Measurements from ENCODE around the gene CATSPER3.

Gene CATSPER3

DNA sequence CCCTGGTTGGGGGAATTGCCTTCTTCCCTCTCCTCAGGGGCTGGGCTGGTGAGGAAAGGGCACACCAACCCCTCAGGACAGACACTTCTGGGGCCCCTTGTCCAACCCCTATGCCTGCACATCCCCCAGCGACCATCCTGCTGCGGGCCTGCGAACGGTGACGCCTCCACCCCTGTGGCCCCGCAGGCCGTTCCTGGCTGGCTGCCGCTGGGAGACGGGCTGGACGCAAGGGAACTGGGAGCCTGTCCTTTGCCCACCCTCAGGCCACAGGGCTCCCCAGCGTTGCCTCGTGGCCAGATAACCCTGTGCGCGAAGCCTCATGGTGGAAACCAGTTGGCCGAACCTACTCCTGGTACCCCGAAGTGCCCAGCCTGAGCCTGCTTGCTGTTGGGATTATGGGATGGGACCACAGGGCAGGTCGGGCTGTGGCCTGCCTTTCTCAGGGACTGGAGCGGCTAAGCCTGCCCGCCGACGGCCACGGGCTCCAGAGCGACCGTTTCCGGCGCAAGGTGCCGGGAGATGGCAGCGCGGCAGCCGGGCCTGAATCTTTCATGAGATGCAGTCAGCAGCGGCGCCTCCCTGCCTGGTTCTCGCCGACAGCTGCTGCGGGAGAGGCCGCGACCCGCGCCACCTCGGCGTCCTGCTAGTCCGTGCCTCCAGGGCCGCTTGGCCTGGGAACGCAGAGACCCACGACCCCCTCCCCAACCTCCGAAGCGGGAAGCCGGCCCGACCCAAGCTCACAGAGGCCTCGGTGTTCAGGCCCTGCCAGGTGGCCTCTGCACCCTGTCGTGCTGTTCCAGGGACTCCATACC is 72.8 kb downstream of the CATSPER3 start:
- DNase-seq (ENCODE audit: low spot score) (no peak), FAIRE-seq (no peak)

DNA sequence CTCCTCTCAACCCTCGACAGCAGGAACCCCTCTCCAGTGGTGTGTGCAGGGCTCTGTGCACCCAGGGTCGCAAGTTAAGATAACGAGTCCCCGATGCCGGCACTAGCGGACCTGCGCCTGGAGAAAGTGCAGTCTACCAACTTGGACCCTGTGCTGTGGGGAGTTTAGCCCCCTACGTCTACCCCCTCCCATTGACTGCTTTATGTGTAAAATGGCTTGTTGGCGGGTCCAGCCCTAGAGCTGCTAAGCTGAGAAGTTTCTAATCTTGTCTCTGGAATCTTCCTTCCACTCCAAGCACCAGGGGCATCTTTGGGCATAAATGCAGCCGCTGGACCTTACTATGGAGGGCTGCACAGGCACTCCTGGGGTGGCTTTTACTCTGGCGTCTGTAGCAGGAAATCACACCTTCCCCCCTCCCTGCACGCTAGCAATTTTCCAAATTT is 73.5 kb downstream of the CATSPER3 start:
- DNase-seq (ENCODE audit: low spot score) (no peak), FAIRE-seq (no peak)

DNA sequence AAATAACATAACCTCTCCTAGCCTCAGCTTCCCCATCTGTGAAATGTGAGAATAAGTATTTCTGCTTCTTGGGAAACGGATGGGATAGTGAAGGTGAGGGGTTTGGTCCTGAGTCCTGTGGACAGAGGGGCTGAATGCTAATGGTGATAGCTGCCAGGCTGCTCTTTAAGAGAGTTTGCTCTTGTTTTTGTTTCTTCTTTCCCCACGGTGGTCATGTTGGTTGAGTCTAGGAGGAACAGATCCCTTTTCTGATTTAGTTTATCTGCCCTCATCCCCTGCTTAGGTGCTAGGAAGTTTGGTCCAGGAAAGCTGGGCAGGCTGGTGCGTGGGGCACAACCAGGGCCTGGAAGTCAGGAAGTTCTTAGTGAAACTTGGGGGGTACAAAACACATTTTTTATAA is 74.0 kb downstream of the CATSPER3 start:
- no peak for DNase-seq (ENCODE audit: low spot score)
- FAIRE-seq: no peak

DNA sequence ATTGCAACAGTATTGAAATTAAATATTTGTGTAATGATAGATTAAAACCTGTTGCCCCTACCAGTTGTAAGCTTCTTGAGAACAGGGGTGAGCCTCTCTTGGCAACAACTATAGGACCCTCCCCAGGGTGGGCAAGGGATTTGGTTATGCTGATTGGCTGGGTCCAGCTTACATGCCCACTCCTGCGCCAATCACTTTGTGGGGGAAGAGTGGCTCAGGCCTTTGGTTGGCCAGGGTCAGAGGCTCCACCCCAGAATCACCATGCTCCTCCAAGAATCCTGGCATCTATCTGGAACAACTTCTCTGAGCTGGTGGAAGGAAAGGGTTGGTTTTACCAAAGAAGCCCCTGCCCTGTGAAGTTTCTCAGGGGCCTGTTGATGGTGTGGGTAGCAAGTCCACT is 74.9 kb downstream of the CATSPER3 start:
- FAIRE-seq: no peak
- no peak for DNase-seq (ENCODE audit: low spot score)

DNA sequence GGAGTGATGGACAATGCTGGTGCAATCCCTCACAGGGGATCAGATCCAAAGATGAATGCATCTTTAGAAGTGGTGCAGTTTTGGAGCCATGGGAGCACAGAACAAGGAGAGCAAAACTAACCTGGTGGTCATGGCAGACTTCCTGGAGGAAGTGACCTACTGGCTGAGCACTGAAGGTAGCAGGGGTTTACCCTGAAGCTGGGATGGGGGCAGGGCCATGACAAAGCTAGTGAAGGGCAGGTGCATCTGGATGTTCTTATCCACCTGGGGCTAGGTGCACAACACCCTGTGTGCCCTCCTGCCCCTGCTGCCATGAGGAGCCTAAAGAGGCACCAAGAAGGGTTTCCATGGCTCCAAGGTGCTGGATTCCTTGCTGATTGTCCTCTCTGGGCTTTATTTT is 77.8 kb downstream of the CATSPER3 start:
- FAIRE-seq (no peak), DNase-seq (ENCODE audit: low spot score) (no peak)

DNA sequence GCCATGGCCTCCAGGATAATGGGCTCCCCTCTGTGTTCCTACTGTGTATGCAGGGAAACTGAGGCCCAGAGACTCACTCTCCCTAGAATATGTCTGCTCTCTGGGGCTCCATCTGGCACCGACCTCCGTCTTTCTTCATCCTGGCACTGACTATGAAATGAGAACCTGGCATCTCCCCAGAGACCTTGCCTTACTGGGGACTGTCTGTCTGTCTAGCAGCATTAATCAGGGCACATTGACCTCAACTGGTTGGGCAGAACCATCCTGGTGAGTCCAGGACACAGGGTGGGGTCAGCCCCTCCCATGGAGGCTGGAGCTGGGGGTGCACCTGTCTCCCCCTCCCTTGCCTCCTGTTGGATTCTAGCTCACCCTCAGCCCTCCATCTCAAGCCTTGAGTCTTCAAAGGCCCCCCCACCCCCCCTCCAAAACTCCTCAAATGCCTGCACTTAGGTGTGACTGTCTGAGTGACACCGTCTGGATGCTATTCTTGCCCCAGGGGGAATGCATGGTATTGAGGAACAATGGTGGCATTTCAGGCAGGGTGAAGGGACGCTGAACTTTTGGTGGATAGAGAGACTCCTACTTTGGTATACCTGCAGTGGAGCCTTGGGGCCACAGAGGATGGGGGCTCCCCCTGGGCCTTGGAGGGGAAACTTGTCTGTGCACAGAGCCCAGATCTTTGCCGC is 79.1 kb downstream of the CATSPER3 start:
- no peak for FAIRE-seq
- no peak for DNase-seq (ENCODE audit: low spot score)

DNA sequence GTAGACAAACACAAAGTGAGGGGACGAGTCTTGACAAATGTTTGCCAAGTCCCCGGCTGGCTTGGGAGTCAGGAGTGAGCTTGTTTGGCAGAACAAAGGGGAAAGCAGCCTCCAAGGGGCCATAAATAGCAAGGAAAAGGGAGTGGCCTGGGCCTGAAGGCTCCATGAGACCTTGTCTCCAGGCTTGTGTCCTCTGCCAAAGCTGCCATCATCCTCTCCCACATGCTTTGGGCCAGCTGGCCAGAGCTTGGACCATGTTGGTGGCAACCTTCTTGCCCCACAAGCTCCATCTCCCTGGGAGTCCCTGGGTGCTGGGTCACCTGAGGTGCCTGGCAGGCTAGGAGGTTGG is 79.6 kb downstream of the CATSPER3 start:
- FAIRE-seq (no peak), DNase-seq (ENCODE audit: low spot score) (no peak)

DNA sequence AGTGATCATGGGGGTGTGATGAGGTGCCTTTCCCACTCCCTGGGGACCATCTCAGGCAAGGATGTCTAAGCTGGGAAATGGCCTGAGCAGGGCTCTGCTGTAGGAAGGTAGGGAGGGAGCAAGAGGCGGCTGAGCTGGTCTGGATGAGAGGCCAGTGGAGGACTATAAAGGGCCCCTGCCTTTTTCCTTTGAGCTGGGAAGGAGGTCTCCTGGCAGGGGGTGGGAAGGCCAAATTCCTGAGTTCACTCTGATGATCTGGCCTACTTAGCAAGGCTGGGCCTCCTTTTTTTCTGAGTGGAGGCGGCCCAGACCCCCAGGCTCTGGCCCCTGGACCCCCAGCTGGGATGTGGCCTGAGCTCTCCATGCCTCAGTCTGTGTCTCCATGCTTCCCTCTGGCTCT is 80.6 kb downstream of the CATSPER3 start:
- FAIRE-seq: no peak
- DNase-seq (ENCODE audit: low spot score): no peak

DNA sequence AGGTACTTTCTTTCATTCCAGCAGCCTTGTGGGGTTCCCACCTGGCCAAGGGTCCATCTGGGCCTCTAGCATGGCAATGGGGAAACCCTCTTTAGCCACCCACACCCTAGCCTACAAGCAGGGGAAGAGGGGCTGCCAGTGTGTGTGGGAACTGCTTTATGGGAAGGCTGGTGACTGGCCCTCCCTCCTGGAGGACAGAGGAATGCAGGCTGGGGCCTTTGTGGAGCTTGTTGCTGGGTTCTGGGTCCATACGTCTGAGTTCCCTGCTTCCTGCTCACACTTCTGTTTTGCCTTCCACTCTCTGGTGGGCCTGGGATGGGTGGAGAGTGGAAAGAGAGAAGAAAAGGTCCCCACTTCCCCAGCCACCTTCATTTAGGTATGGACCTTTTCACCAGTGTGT is 81.2 kb downstream of the CATSPER3 start:
- FAIRE-seq (no peak), DNase-seq (ENCODE audit: low spot score) (no peak)

DNA sequence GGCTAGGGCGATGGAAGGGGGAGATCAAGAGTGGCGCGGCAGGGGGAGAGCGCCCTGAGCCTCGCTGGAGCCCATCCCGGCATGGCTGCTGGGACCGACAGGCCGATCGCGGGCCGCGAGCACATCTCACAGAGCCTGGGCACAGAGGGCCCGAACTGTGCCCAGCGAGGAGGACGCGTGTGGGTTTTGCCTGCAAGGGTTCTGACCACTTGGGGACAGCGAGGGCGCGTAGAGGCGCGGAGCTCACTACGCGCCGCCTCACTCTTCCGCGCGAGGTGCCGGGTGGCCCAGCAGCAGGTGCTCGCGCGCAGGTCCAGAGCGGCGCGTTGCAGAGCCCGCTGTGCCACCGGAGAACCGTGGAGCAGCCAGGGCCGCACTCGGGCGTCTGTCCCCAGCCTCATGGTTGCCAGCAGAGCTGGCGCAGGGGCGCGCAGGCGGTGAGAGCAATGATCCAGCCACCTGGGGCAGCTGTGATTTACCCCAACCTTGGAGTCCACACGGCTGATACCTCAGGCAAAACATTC is 82.6 kb downstream of the CATSPER3 start:
- DNase-seq (ENCODE audit: low spot score) (no peak), FAIRE-seq (no peak)

DNA sequence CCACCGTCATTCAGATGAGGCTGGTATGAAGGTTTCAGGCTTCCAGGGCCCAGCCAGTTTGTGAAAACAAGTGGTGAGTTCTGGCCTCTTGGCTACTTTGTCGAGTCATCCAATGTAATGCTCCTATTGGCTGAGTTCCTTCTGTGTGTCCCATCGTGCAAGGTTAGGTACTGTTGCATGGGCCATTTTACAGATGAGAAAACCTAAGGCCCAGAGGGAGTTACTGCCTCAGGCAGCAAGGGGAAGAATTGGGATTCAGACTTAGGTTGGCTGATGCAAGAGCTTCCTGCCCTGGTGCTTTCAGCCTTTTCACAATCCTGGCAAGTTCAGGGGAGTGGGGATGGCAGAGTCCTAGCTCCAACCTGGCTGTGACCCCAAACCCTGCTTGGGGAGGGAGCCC is 83.7 kb downstream of the CATSPER3 start:
- no peak for FAIRE-seq
- DNase-seq (ENCODE audit: low spot score): no peak

DNA sequence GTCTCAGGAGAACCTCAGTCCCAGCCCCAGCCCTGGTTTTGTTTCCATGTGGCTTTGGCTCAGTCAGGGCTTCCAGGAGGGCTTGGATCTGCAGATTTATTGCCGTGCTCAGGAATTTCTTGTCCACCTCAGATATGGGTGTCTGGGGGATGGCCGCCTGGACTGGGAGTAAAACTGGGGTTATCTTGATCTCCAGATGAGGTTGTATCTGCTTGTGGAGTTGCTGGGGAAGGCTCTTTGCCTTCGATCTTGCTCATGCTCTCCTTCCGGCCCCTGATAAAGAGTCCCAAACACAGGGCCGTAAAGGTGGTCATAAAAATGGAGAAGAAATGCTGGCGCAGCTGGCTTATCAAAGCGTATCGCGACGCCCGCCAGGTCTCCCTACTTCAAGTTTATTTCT is 84.2 kb downstream of the CATSPER3 start:
- FAIRE-seq (no peak), DNase-seq (ENCODE audit: low spot score) (no peak)

DNA sequence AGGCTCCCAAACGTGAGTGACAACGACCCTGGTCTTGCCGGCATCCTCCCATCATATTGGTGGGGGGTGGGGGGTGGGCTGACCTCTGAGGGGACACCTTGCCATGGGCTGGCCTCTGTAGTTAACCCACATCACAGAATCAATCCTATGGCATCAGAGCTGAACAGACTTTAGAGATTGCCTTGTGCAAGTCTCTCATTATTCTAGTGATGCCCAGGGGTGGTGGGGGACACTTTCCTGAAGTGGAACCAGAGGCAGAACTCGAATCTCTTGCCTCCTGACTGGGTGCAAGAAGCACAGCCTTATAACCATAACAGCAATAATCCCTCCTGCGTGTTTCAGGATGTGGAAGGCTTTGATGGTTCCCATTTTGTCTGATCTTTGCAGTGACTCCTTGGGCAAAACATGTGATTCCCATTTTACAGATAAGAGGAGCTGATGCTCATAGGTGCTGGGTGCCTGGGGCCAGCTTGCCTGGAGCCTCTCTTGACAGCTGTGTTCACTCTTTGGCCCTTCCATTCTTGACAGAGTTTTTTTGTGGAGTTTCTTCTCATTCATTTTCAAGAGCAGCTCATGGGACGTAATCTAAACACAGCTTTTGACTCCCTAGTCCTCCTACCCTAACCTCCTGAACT is 84.9 kb downstream of the CATSPER3 start:
- DNase-seq (ENCODE audit: low spot score): no peak
- no peak for FAIRE-seq

DNA sequence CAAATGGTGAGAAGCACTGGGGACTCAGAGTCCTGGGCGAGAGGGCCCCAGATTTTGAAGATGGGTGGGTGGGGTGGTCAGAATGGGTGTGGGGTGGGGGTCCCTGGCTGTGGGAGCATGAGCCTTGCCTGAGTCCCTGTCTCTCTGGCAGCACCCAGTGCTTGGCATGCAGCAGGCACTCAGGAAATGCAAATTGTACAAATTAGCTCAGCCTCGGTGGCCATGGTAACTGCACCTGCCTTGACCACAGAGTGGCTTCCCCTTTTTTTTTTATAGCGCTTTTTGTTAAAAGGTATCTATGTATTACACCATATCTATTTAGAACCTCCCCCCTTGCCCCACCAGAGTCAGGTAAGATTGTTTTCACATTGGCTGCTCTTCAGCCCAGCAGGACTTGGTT is 85.6 kb downstream of the CATSPER3 start:
- no peak for DNase-seq (ENCODE audit: low spot score)
- FAIRE-seq: no peak

DNA sequence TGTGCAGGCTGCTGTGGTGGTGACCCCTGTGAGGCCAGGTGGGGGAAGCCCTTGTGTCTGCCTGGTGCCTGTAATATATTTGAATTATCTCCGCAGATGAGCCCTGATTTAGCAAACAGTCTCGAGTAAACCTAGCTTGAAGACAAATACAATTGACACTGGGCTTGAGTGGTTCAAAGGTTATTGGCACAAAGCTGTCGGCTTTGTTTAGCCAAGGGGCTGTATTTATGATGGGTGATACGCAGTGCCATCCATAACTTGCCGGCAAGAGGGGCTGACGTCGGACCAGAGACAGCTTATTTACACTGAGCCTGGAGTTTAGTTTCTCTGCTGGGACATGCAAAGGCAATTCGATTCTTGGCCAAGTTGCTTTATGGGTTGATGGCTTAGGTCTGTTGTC is 86.3 kb downstream of the CATSPER3 start:
- FAIRE-seq: no peak
- no peak for DNase-seq (ENCODE audit: low spot score)

DNA sequence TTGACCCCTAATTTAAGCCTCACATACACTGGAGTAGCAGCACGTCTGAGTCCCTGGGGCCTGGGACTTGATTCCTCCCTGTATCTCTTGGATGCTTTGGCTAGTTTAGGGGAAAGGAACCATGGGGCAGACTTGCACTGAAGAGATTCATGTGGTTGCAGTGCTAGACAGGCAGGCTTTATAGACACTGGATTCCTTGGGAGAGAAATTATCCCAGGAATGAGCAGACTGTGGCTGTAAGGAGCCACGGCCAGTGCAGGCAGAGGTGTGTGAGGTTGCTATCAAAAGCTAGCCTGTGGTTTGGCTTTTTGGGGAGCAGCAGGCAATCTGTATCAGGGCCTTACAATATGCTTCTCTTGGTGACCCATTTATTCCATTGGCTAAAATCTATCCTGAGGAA is 86.8 kb downstream of the CATSPER3 start:
- FAIRE-seq (no peak), DNase-seq (ENCODE audit: low spot score) (no peak)

DNA sequence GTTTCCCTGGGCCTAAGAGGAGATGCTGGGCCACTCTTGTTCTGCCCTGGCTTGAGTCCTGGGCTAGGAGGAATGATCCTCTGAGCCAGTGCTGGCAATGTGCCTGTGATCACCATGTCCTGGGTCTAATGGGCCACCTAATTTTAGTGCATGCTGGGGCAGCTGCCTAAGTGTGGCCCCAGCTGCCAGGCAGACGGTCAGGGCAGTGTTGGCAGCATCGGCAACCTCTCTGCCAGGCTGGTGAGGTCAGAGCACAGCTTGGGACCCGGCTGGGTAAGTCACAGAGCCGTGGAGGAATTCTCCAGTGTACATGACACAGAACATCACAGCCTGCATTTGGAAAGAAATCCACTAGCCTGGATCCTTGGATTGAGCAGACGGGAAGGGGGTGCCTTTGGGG is 87.7 kb downstream of the CATSPER3 start:
- FAIRE-seq (no peak), DNase-seq (ENCODE audit: low spot score) (no peak)

DNA sequence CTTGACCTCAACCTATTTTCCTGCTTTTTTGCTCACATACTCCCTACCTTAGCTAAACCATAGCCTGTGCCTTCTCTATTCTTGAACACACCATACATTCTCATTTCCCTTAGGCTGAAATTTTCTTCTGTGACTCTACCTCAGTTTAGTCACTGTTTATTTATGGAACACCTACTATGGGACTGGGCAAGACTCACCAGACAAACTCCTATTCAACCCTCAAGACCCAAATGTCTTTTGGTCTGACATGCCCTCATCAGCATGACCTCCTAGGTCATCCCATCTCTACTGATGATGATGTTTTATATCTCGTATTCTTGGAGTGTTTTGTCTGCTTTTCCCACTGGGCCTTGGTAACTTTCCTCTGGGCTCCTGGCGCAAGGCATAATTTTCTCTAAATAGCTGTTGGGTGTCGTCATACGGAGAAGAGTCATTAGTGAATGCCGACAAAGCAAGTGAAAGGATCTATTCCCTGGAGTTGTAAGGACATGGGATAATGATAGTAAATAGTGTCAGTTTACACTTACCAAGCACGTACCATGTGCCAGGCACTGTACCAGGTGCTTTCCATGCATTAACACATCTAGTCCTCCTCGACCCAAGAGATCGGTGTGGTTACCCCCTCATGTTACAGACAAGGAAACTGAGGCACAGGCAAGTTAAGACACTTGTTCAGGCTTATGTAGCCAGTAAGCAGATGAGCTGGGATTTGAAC is 88.8 kb downstream of the CATSPER3 start:
- no peak for FAIRE-seq
- no peak for DNase-seq (ENCODE audit: low spot score)

DNA sequence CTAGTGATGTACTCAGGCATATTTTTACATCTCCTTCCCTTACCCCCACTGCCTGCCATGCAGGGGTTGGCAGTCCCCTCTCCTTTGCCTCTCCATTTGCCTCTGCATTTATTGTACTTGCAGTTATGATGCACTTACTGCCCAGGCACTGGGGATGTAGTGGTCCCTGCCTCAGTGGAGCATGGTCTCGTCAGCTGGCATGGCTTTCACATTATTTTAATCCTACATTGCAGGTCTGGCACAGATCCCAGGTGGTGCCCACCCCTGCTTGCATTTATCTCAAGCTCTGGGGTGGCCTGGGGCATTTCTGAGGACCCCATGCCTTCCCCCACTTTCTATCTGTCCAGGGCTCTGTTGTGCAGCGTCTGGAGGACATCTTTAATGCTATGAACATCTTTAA is 89.5 kb downstream of the CATSPER3 start:
- DNase-seq (ENCODE audit: low spot score) (no peak), FAIRE-seq (no peak)

DNA sequence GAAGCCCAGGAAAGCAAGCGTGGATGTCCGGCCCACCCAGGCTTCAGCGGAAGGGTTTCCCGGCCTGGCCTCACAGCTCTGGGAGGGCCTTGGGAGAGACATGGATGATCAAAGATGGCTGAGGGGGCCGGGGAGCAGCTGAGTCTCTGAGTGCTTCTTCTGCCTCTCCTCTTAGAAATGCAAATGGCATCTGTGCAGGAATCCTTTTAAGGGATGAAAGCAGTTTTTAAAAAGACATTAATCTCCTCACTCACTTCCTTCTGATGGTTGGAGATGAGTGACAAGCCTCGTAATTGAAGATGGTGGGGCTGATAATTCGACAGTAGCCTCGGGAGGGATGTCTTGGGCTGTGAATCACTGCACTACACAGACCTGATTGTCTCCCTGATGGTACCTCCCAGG is 90.6 kb downstream of the CATSPER3 start:
- FAIRE-seq: no peak

DNA sequence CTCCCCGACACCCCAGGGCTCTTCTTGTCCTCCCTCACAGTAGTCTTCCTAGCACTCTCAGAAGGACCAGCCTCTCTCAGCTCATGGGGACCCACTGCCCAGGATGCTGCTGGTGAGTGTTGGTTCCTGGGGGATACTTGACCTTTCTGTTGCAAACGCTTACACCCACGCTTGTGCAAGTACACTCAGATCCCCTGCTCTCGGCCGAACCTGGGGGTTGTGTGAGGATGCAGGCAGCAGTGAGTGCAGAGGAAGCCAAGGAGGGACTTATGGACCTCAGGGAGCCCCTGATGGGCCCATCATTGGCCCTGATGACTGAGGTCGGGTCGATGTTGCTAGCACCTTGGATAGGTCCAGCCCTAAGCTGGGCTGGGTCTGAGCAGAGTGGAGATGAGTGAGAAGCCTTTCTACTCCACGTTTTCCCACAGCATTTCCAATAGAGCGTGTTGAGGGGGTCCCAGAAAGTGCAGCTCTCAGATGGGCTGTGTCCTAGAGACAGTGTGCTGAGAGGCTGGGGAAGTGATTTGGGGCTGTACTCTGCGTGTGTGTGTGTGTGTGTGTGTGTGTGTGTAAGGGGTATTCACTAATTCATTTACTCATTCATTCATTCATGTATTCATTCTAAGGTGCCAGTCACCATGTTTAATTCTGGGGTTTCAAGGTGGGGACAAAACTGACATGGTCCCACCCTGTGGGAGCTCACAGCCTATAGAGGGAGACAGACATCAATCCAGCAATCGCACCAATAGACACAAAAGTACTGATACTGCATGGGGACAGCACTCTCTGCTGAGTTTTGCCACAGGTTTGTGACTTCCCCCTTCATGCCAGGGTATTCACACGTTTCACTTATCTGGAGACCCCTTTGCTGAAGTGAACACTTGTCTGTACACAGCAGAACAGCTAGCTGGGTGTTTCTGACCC is 91.6 kb downstream of the CATSPER3 start:
- no peak for FAIRE-seq

More for the DNA sequence above, 90.6 kb downstream of the CATSPER3 start:
- no peak for DNase-seq (ENCODE audit: low spot score)

More for the DNA sequence above, 91.6 kb downstream of the CATSPER3 start:
- no peak for DNase-seq (ENCODE audit: low spot score)

Data from urothelium cell line (cell line).